H1 (cell line): Measurements from ENCODE around the gene AQP10. TPM values are rescaled to one million over a fixed set of nuclear protein-coding genes. Genes with fewer than 3 reads are reported as not detected.

Source experiments
- CTCF ChIA-PET: fragments of 300-600 bp; sonication (Branson Sonifier 250); formaldehyde crosslinking; loops from one replicate; lab custom pipeline; 2021; ENCODE audit not compliant: partially characterized antibody; lab: Charles Lee
- POLR2A ChIA-PET: fragments of 300-600 bp; sonication (Branson Sonifier 250); formaldehyde crosslinking; loops from one replicate; lab custom pipeline; 2021; ENCODE audit warnings: inconsistent platforms; ENCODE audit not compliant: partially characterized antibody; lab: Charles Lee
- DNase-seq, 2 experiments: peaks; one replicate each; pipeline versions ENCODE4 v3.0.0 to v3.0.0-alpha.2; 2010 to 2022; ENCODE audit warnings: low spot score in 2 of 2, low read depth in 1 of 2, mixed read lengths in 1 of 2
- FAIRE-seq: peaks from 2 replicates; lab custom pipeline; 2011; peaks lifted over from hg19 to GRCh38; lab: Jason Lieb, UNC
- H2AFZ ChIP-seq: 2 replicates; pipeline ENCODE4 v1.8.1; 2012; ENCODE audit warnings: low read length, inconsistent platforms
- H2AK5ac ChIP-seq: 2 replicates; pipeline ENCODE4 v1.6.1; 2013; ENCODE audit warnings: low read depth, low read length
- H2BK120ac ChIP-seq: replicated peaks from 2 replicates; pipeline ENCODE3; 2013; ENCODE audit warnings: low read depth, low read length, inconsistent platforms
- H2BK12ac ChIP-seq: 2 replicates; pipeline ENCODE4 v1.6.1; 2013; ENCODE audit warnings: low read depth, low read length
- H2BK15ac ChIP-seq: 2 replicates; pipeline ENCODE4 v1.6.1; 2013; ENCODE audit warnings: low read length
- H2BK20ac ChIP-seq: 2 replicates; pipeline ENCODE4 v1.6.1; 2013; ENCODE audit warnings: low read length
- H2BK5ac ChIP-seq: 2 replicates; pipeline ENCODE4 v1.6.1; 2013; ENCODE audit warnings: low read depth, low read length
- H3K14ac ChIP-seq: 2 replicates; pipeline ENCODE4 v1.6.1; 2013; ENCODE audit warnings: inconsistent platforms; ENCODE audit not compliant: insufficient read length
- H3K18ac ChIP-seq: 2 replicates; pipeline ENCODE4 v1.6.1; 2013; ENCODE audit warnings: low read length; ENCODE audit errors: extremely low read depth
- H3K23ac ChIP-seq: 2 replicates; pipeline ENCODE4 v1.6.1; 2013; ENCODE audit warnings: inconsistent platforms; ENCODE audit not compliant: insufficient read length
- H3K23me2 ChIP-seq: 2 replicates; pipeline ENCODE4 v1.6.1; 2013; ENCODE audit warnings: low read depth, low read length
- H3K27ac ChIP-seq: 2 replicates; pipeline ENCODE4 v1.6.1; 2011; ENCODE audit warnings: low read depth, low read length, inconsistent platforms
- H3K27me3 ChIP-seq, 4 experiments: replicated peaks in 1 of 4; 1 replicate in 1 of 4; 2 replicates in 3 of 4; pipeline versions ENCODE4 v1.6.1 to v1.8.1; 2011 to 2013; ENCODE audit warnings: low read length in 3 of 4, mild to moderate bottlenecking in 3 of 4, inconsistent platforms in 2 of 4, mixed read lengths in 2 of 4, moderate library complexity in 1 of 4; ENCODE audit not compliant: control insufficient read depth in 3 of 4, insufficient read depth in 3 of 4; ENCODE audit errors: extremely low read depth in 1 of 4
- H3K36me3 ChIP-seq, 4 experiments: 2 replicates each; pipeline versions ENCODE4 v1.6.1 to v1.8.1; 2011 to 2013; ENCODE audit warnings: mild to moderate bottlenecking in 4 of 4, low read length in 3 of 4, moderate library complexity in 2 of 4, control low read depth in 1 of 4, inconsistent platforms in 1 of 4; ENCODE audit not compliant: insufficient read depth in 4 of 4, control insufficient read depth in 2 of 4
- H3K4ac ChIP-seq: replicated peaks from 2 replicates; pipeline ENCODE3; 2013; ENCODE audit warnings: low read length, low read depth, mixed read lengths, inconsistent platforms; ENCODE audit not compliant: insufficient read length
- H3K4me1 ChIP-seq, 4 experiments: replicated peaks in 1 of 4; 1 replicate in 1 of 4; 2 replicates in 3 of 4; pipeline versions ENCODE4 v1.6.1 to v1.8.1; 2011 to 2013; ENCODE audit warnings: low read length in 3 of 4, inconsistent platforms in 2 of 4, mixed read lengths in 1 of 4; ENCODE audit not compliant: insufficient read depth in 4 of 4, control insufficient read depth in 3 of 4
- H3K4me2 ChIP-seq, 2 experiments: 2 replicates each; pipeline versions ENCODE4 v1.6.1 to v1.8.1; 2011 to 2013; ENCODE audit warnings: low read depth in 2 of 2, low read length in 2 of 2, control low read depth in 1 of 2, inconsistent platforms in 1 of 2, mild to moderate bottlenecking in 1 of 2; ENCODE audit not compliant: insufficient read depth in 1 of 2
- H3K4me3 ChIP-seq, 4 experiments: fragments of 200-600, 300-600 bp in 1 of 4; sonication (generic), shearing (Covaris generic), sonication (Bioruptor Twin) in 1 of 4; 2 replicates each; pipeline versions ENCODE4 v1.5.1 to v1.8.1; 2011 to 2016; ENCODE audit warnings: low read length in 4 of 4, low read depth in 3 of 4, control low read depth in 2 of 4, inconsistent platforms in 2 of 4, mild to moderate bottlenecking in 2 of 4, mixed read lengths in 1 of 4, moderate library complexity in 1 of 4; ENCODE audit not compliant: insufficient read depth in 2 of 4; ENCODE audit errors: extremely low read depth in 1 of 4
- H3K56ac ChIP-seq: replicated peaks from 2 replicates; pipeline ENCODE3; 2013; ENCODE audit warnings: low read depth, mild to moderate bottlenecking, mixed read lengths, low read length, inconsistent platforms; ENCODE audit not compliant: insufficient read length
- H3K79me1 ChIP-seq: 2 replicates; pipeline ENCODE4 v1.6.1; 2013; ENCODE audit warnings: low read depth, low read length, control low read depth
- H3K79me2 ChIP-seq, 2 experiments: 2 replicates each; pipeline versions ENCODE4 v1.6.1 to v1.8.1; 2012 to 2013; ENCODE audit warnings: low read length in 2 of 2, mild to moderate bottlenecking in 2 of 2, inconsistent platforms in 1 of 2; ENCODE audit not compliant: insufficient read depth in 2 of 2, control insufficient read depth in 1 of 2
- H3K9ac ChIP-seq, 4 experiments: replicated peaks in 1 of 4; 1 replicate in 1 of 4; 2 replicates in 3 of 4; pipeline versions ENCODE4 v1.6.1 to v1.8.1; 2011 to 2013; ENCODE audit warnings: low read depth in 3 of 4, low read length in 3 of 4, control low read depth in 2 of 4, mild to moderate bottlenecking in 2 of 4, moderate library complexity in 2 of 4, inconsistent platforms in 1 of 4; ENCODE audit errors: extremely low read depth in 1 of 4
- H3K9me3 ChIP-seq, 2 experiments: 2 replicates each; pipeline versions ENCODE4 v1.6.1 to v1.8.1; 2012 to 2013; ENCODE audit warnings: mild to moderate bottlenecking in 2 of 2, moderate library complexity in 2 of 2, control low read depth in 1 of 2, inconsistent platforms in 1 of 2, low read depth in 1 of 2, low read length in 1 of 2, mixed read lengths in 1 of 2; ENCODE audit not compliant: insufficient read depth in 2 of 2
- H4K20me1 ChIP-seq, 2 experiments: replicated peaks in 1 of 2; 2 replicates each; pipeline versions ENCODE3 to v1.8.1; 2011 to 2013; ENCODE audit warnings: inconsistent platforms in 2 of 2, low read length in 2 of 2, mild to moderate bottlenecking in 1 of 2; ENCODE audit not compliant: insufficient read depth in 2 of 2, control insufficient read depth in 1 of 2
- H4K5ac ChIP-seq: 2 replicates; pipeline ENCODE4 v1.6.1; 2013; ENCODE audit warnings: low read length, low read depth, mixed read lengths, inconsistent platforms; ENCODE audit not compliant: insufficient read length
- H4K8ac ChIP-seq: 2 replicates; pipeline ENCODE4 v1.8.0; 2013; ENCODE audit warnings: mild to moderate bottlenecking, moderate library complexity, low read length, inconsistent platforms; ENCODE audit not compliant: insufficient read depth; ENCODE audit errors: extremely low read depth
- H4K91ac ChIP-seq: replicated peaks from 2 replicates; pipeline ENCODE3; 2013; ENCODE audit warnings: low read length, mixed read lengths, inconsistent platforms; ENCODE audit not compliant: insufficient read length
- KDM4A ChIP-seq: IDR thresholded peaks from one replicate; pipeline ENCODE4 v1.7.1; 2012; ENCODE audit warnings: low read depth, mild to moderate bottlenecking, moderate library complexity, low read length, inconsistent platforms; ENCODE audit not compliant: severe bottlenecking
- MAFK ChIP-seq: IDR thresholded peaks from 2 replicates; pipeline ENCODE4 v1.6.1; 2012; ENCODE audit warnings: low read depth, mild to moderate bottlenecking, improper control_type of control experiment, low read length
- POLR2AphosphoS5 ChIP-seq: IDR thresholded peaks from 2 replicates; pipeline ENCODE4 v1.6.1; 2011; ENCODE audit warnings: low read depth, low read length
- POU5F1 ChIP-seq: IDR thresholded peaks from 2 replicates; pipeline ENCODE4 v1.6.1; 2011; ENCODE audit warnings: low read depth, mild to moderate bottlenecking, low read length, moderate library complexity
- RFX5 ChIP-seq: IDR thresholded peaks from 2 replicates; pipeline ENCODE4 v1.6.1; 2011; ENCODE audit warnings: low read depth, low read length, improper control_type of control experiment, borderline replicate concordance
- TBP ChIP-seq: IDR thresholded peaks from 2 replicates; pipeline ENCODE4 v1.6.1; 2011; ENCODE audit warnings: low read depth, low read length, improper control_type of control experiment
- WGBS, 2 experiments: shearing (Covaris generic) in 1 of 2; methylation state at CpG; one replicate each; pipeline versions ENCODE4 v1.1.6 to v1.1.7; 2013 to 2015; ENCODE audit warnings: low lambda C conversion rate in 2 of 2, mixed read lengths in 2 of 2, inconsistent platforms in 1 of 2, low coverage in 1 of 2, missing lambda C conversion rate in 1 of 2; ENCODE audit not compliant: insufficient replicate concordance in 2 of 2, insufficient coverage in 1 of 2, insufficient read length in 1 of 2; ENCODE audit errors: extremely low coverage in 1 of 2, missing lambda C conversion rate in 1 of 2; 5-methylcytosine and 5-hydroxymethylcytosine counted together
- polyA plus RNA-seq, 7 experiments: library from polyadenylated mRNA; depleted of rRNA in 3 of 7; stranded (reverse) in 5 of 7; unstranded in 2 of 7; fragments of >200 nt in 5 of 7; fragments of 200-250 nt in 2 of 7; gene quantifications; 1 replicate in 5 of 7; 2 replicates in 1 of 7; 4 replicates in 1 of 7; pipeline versions ENCODE4 v1.2.1 to v1.2.3, GENCODE V29; 2011 to 2013; ENCODE audit warnings: missing spikeins in 2 of 7, mixed read lengths in 2 of 7
- total RNA-seq: library from RNA; stranded (reverse); fragmentation: NEBNext Ultra II Directional; extraction: Animal tissue kit (Norgen Biotek cat#: 25700); gene quantifications from 2 replicates; pipeline ENCODE4 v1.2.1, GENCODE V29; 2021
- TF ChIP-seq, protein P1 (sequence below): IDR thresholded peaks from 2 replicates; pipeline ENCODE4 v1.6.1; 2011; ENCODE audit warnings: low read depth, mild to moderate bottlenecking, low read length; ENCODE audit not compliant: insufficient read depth

Gene AQP10
- total and polyA plus RNA-seq, 2 of the 8 experiments (the other 6 are each of a cell fraction or from before 2014, with no cell fraction given): not detected

GRCh38 chr1:154342836-154343472, 22.1 kb downstream of the AQP10 start:
- no peak overlapping the region for H3K9ac ChIP-seq
- H4K91ac ChIP-seq: no peak overlapping the region
- H3K14ac ChIP-seq: no peak overlapping the region
- H3K23ac ChIP-seq: no peak overlapping the region
- H2BK12ac ChIP-seq: no peak overlapping the region
- no peak overlapping the region for H2BK15ac ChIP-seq
- no peak overlapping the region for H3K4me2 ChIP-seq
- no peaks in the 10 kb centered on the region; the same call in 1 of the 2 replicates for H3K23me2 ChIP-seq
- no peak for DNase-seq
- H2AFZ ChIP-seq: no peak overlapping the region
- H2BK5ac ChIP-seq: no peak overlapping the region
- no peak overlapping the region for H3K4ac ChIP-seq
- no peaks in the 10 kb centered on the region for H3K4me1 ChIP-seq
- no peaks in the 10 kb centered on the region for H3K9me3 ChIP-seq
- TF ChIP-seq TBP (no peak), POU5F1 (no peak), POLR2AphosphoS5 (no peak), RFX5 (no peak), KDM4A (no peak), MAFK (no peak)
- TF ChIP-seq, protein P1, sequence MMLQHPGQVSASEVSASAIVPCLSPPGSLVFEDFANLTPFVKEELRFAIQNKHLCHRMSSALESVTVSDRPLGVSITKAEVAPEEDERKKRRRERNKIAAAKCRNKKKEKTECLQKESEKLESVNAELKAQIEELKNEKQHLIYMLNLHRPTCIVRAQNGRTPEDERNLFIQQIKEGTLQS: no peak
- H3K27ac ChIP-seq: no peak overlapping the region
- no peaks in the 10 kb centered on the region for H3K79me2 ChIP-seq
- no peak overlapping the region for H2BK20ac ChIP-seq
- H3K56ac ChIP-seq: no peak overlapping the region
- H4K5ac ChIP-seq: no peak overlapping the region
- ChIA-PET POLR2A (interaction anchor here (0.6 to 2.6 kb wide), 2 partner anchors 9 to 102 kb away, joined by 3 to 9 read pairs; no protein-coding TSS in a partner anchor), CTCF (interaction anchor here (0.6 to 27.5 kb wide), 8 partner anchors 12 to 204 kb away, joined by 3 to 507 read pairs (median 4); partner anchors contain the start of genes AQP10 and ATP8B2)
- H3K36me3 ChIP-seq: peaks cover 26 to 76% (median 60%) of the 10 kb centered on the region in 4 experiments
- no peak overlapping the region for H2AK5ac ChIP-seq
- H3K79me1 ChIP-seq: no peaks in the 10 kb centered on the region
- H3K18ac ChIP-seq: no peak overlapping the region
- H4K20me1 ChIP-seq: peaks cover 0 to 13% of the 10 kb centered on the region in 2 experiments
- H4K8ac ChIP-seq: no peak overlapping the region
- H3K4me3 ChIP-seq: no peak overlapping the region
- no peaks in the 10 kb centered on the region for H3K27me3 ChIP-seq
- no peak for FAIRE-seq
- H2BK120ac ChIP-seq: no peak overlapping the region
- WGBS, 2 experiments: 93% methylated on average over 15 of the region's 21 CpGs; no CpG with 5 or more reads in 1 of the 2 experiments
